Measurements from ENCODE around the gene FAM83E. TPM values are rescaled to one million over a fixed set of nuclear protein-coding genes. Genes with fewer than 3 reads are reported as not detected.

The FAM83E gene
- total RNA-seq, 1 donor from 2014 or later = 21.9 TPM

- FAIRE-seq (no peak), DNase-seq (ENCODE audit: low read depth) (no peak)
- H3K36me3 ChIP-seq (ENCODE audit: control insufficient read depth, insufficient read depth, low read length) = no peaks in the 10 kb centered on the region
- TF ChIP-seq CTCF (IDR thresholded peaks at IDR 0.05; ENCODE audit: insufficient read depth, low read length, severe bottlenecking) = no peak
- H3K27me3 ChIP-seq (ENCODE audit: control insufficient read depth, insufficient read depth, low read length) = no peaks in the 10 kb centered on the region
- H3K4me3 ChIP-seq (ENCODE audit: low read depth, low read length) = no peak overlapping the region
Observed at GRCh38 chr19:48650974-48651682, 36.3 kb upstream of the FAM83E start.

- H3K4me3 ChIP-seq (ENCODE audit: low read depth, low read length) = no peak overlapping the region
- TF ChIP-seq CTCF (IDR thresholded peaks at IDR 0.05; ENCODE audit: insufficient read depth, low read length, severe bottlenecking) = no peak
- H3K36me3 ChIP-seq (ENCODE audit: control insufficient read depth, insufficient read depth, low read length) = no peaks in the 10 kb centered on the region
- no peaks in the 10 kb centered on the region for H3K27me3 ChIP-seq (ENCODE audit: control insufficient read depth, insufficient read depth, low read length)
- DNase-seq (ENCODE audit: low read depth) (no peak), FAIRE-seq (no peak)
Observed at GRCh38 chr19:48648134-48648533, 33.3 kb upstream of the FAM83E start.

GRCh38 chr19:48646722-48647216, 31.9 kb upstream of the FAM83E start:
- no peak for FAIRE-seq
- H3K36me3 ChIP-seq (ENCODE audit: control insufficient read depth, insufficient read depth, low read length) = no peaks in the 10 kb centered on the region
- no peak overlapping the region for H3K4me3 ChIP-seq (ENCODE audit: low read depth, low read length)
- no peaks in the 10 kb centered on the region for H3K27me3 ChIP-seq (ENCODE audit: control insufficient read depth, insufficient read depth, low read length)
- no peak for DNase-seq (ENCODE audit: low read depth)
- TF ChIP-seq CTCF (IDR thresholded peaks at IDR 0.05; ENCODE audit: insufficient read depth, low read length, severe bottlenecking) = no peak

DNA sequence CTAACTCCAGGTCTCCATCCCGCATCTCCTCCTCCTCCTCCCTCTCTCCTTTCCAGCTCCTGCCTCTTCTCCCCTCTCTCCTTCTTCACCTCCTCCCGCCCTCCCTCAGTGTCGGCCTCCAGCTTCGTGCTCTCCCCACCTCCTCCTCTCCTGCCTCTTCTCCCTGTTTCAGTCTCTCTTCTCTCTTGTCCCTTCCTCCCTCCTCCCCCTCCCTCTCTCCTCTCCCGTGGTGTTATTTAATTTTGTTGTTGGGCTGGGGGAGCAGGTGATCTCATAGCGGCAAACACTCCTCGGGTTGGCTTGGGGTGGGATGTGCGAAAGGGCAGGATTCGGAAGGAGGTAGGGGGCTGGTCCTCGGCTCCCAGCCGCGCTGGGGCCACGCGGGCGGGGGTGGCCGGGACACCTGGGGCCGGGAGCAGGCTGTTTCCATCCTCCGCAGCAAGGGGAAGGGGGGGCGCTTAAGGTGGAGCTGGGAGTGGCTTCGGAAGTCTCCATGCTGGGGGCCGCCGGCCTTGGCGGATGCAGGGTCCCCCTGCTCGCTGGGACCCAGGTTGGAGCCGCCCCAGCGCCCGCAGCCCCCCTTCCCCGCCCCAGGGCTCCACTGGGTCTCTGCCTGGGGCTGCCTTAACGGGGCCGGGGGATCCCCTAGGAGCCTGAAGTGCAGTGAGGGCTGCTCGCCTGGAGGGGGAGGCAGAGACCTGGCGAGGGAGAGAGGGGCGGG, 31.3 kb upstream of the FAM83E start, which contains the start of gene CA11:
TSS of gene CA11 (minus strand) at position 187 of the 721 bp plus-strand sequence. CDS start 555 bp downstream, outside the sequence.
- peak; percentile 56 for DNase-seq (ENCODE audit: low read depth)
- peak within 1 kb of the TSS; percentile 47 for H3K4me3 ChIP-seq (ENCODE audit: low read depth, low read length)
- H3K36me3 ChIP-seq (ENCODE audit: control insufficient read depth, insufficient read depth, low read length) = no peaks in the 10 kb centered on the region
- H3K27me3 ChIP-seq (ENCODE audit: control insufficient read depth, insufficient read depth, low read length) = no peaks in the 10 kb centered on the region
- FAIRE-seq = no peak
- TF ChIP-seq CTCF (IDR thresholded peaks at IDR 0.05; ENCODE audit: insufficient read depth, low read length, severe bottlenecking) = peak; percentile 80

GRCh38 chr19:48645620-48646000, 30.7 kb upstream of the FAM83E start:
- H3K36me3 ChIP-seq (ENCODE audit: control insufficient read depth, insufficient read depth, low read length) = no peaks in the 10 kb centered on the region
- peak overlapping the region; percentile 47 for H3K4me3 ChIP-seq (ENCODE audit: low read depth, low read length)
- no peak for TF ChIP-seq CTCF (IDR thresholded peaks at IDR 0.05; ENCODE audit: insufficient read depth, low read length, severe bottlenecking)
- no peaks in the 10 kb centered on the region for H3K27me3 ChIP-seq (ENCODE audit: control insufficient read depth, insufficient read depth, low read length)
- FAIRE-seq (no peak), DNase-seq (ENCODE audit: low read depth) (no peak)
